GM23338 (cell line): ENCODE measurements around the gene PRSS8. TPM values are rescaled to one million over a fixed set of nuclear protein-coding genes. Genes with fewer than 3 reads are reported as not detected.

Source experiments
- ATAC-seq: fragments of 200-7000 bp; cut with Tn5 transposase; 3 replicates; pipeline ENCODE4 v1.9.1; 2020
- DNase-seq: peaks from one replicate; pipeline ENCODE4 v3.0.0-alpha.2; 2015; ENCODE audit warnings: low spot score
- H2AFZ ChIP-seq: fragments of 200-600 bp; sonication (generic); 2 replicates; pipeline ENCODE4 v1.8.0; 2016; ENCODE audit warnings: antibody characterized with exemption, mild to moderate bottlenecking, moderate library complexity
- H3F3A ChIP-seq: fragments of 200-600 bp; sonication (generic); replicated peaks from 2 replicates; pipeline ENCODE4 v1.8.0; 2017; ENCODE audit warnings: antibody characterized with exemption, mixed run types, low read depth
- H3K27ac ChIP-seq: fragments of 200-600 bp; sonication (generic); 2 replicates; pipeline ENCODE4 v1.6.1; 2016; ENCODE audit warnings: low read depth
- H3K27me3 ChIP-seq: fragments of 200-600 bp; sonication (generic); 2 replicates; pipeline ENCODE4 v1.8.0; 2016; ENCODE audit warnings: mild to moderate bottlenecking, mixed run types, moderate library complexity; ENCODE audit not compliant: insufficient read depth
- H3K36me3 ChIP-seq: fragments of 200-600 bp; sonication (generic); 2 replicates; pipeline ENCODE4 v1.8.0; 2016; ENCODE audit warnings: mild to moderate bottlenecking; ENCODE audit not compliant: insufficient read depth
- H3K4me1 ChIP-seq: fragments of 200-600 bp; sonication (generic); 2 replicates; pipeline ENCODE4 v1.8.0; 2016; ENCODE audit warnings: mild to moderate bottlenecking, moderate library complexity; ENCODE audit not compliant: insufficient read depth
- H3K4me2 ChIP-seq: fragments of 200-600 bp; sonication (generic); 2 replicates; pipeline ENCODE4 v1.7.1; 2017; ENCODE audit warnings: mixed run types
- H3K4me3 ChIP-seq: fragments of 200-600 bp; sonication (generic); 2 replicates; pipeline ENCODE4 v1.6.1; 2016; ENCODE audit warnings: mixed run types
- H3K79me2 ChIP-seq: fragments of 200-600 bp; sonication (generic); replicated peaks from 2 replicates; pipeline ENCODE4 v1.8.0; 2017; ENCODE audit warnings: mild to moderate bottlenecking; ENCODE audit not compliant: insufficient read depth
- H3K9me2 ChIP-seq: fragments of 200-600 bp; sonication (generic); 2 replicates; pipeline ENCODE4 v1.8.0; 2017; ENCODE audit not compliant: insufficient read depth
- H4K20me1 ChIP-seq: fragments of 200-600 bp; sonication (generic); replicated peaks from 2 replicates; pipeline ENCODE4 v1.8.0; 2017; ENCODE audit warnings: mild to moderate bottlenecking; ENCODE audit not compliant: insufficient read depth
- H3K27ac Mint-ChIP-seq: 2 replicates; pipeline ENCODE4 v1.8.0; 2020; ENCODE audit warnings: inconsistent platforms, mild to moderate bottlenecking, moderate library complexity, mixed read lengths
- H3K27me3 Mint-ChIP-seq: 3 replicates; pipeline ENCODE4 v1.8.0; 2022; ENCODE audit warnings: low read depth, mild to moderate bottlenecking, moderate library complexity, mixed read lengths, inconsistent platforms; ENCODE audit not compliant: insufficient read depth, poor library complexity
- H3K36me3 Mint-ChIP-seq: 3 replicates; pipeline ENCODE4 v1.8.0; 2021; ENCODE audit warnings: low read depth, mild to moderate bottlenecking, inconsistent platforms, moderate library complexity, mixed read lengths
- H3K4me1 Mint-ChIP-seq: 3 replicates; pipeline ENCODE4 v1.8.0; 2020; ENCODE audit warnings: mild to moderate bottlenecking, inconsistent platforms, mixed read lengths
- H3K4me3 Mint-ChIP-seq: 3 replicates; pipeline ENCODE4 v1.8.0; 2021; ENCODE audit warnings: moderate library complexity, mild to moderate bottlenecking, inconsistent platforms, mixed read lengths
- H3K9me3 Mint-ChIP-seq: 3 replicates; pipeline ENCODE4 v1.8.0; 2020; ENCODE audit warnings: moderate library complexity, mild to moderate bottlenecking, inconsistent platforms, mixed read lengths
- CREB1 ChIP-seq: fragments of 250-450 bp; sonication (Bioruptor Pico); IDR thresholded peaks from 2 replicates; pipeline ENCODE4 v1.5.0; 2020; ENCODE audit warnings: low read depth, mild to moderate bottlenecking, moderate library complexity
- EZH2 ChIP-seq: fragments of 200-600 bp; sonication (generic); IDR thresholded peaks from one replicate; pipeline ENCODE4 v1.8.0; 2017; ENCODE audit warnings: antibody characterized with exemption, mild to moderate bottlenecking, low read depth; ENCODE audit not compliant: unreplicated experiment
- EZH2phosphoT487 ChIP-seq: fragments of 200-600 bp; sonication (generic); IDR thresholded peaks from one replicate; pipeline ENCODE4 v1.8.1; 2018; ENCODE audit warnings: antibody characterized with exemption; ENCODE audit not compliant: unreplicated experiment
- JUNB ChIP-seq: IDR thresholded peaks from one replicate; pipeline ENCODE4 v1.6.1; 2016; ENCODE audit warnings: antibody characterized with exemption; ENCODE audit not compliant: unreplicated experiment
- NANOG ChIP-seq: IDR thresholded peaks from 2 replicates; pipeline ENCODE4 v1.6.1; 2016; ENCODE audit warnings: antibody characterized with exemption, borderline replicate concordance
- POLR2AphosphoS5 ChIP-seq: IDR thresholded peaks from 2 replicates; pipeline ENCODE4 v1.6.1; 2016; ENCODE audit warnings: antibody characterized with exemption, low read depth
- STAT1 ChIP-seq: IDR thresholded peaks from one replicate; pipeline ENCODE4 v1.6.1; 2016; ENCODE audit warnings: antibody characterized with exemption; ENCODE audit not compliant: unreplicated experiment
- ZNF331 ChIP-seq: fragments of 250-450 bp; sonication (Bioruptor Pico); IDR thresholded peaks from 2 replicates; pipeline ENCODE4 v1.5.0; 2020; ENCODE audit warnings: low read depth, mild to moderate bottlenecking, moderate library complexity
- polyA plus RNA-seq: library from polyadenylated mRNA; unstranded; fragments of >200 nt; fragmentation: Nextera tagmentation; extraction: Ambion mirVana; gene quantifications from 2 replicates; pipeline ENCODE4 v1.2.1, GENCODE V29; 2016
- total RNA-seq: library from RNA; depleted of rRNA; stranded (reverse); fragments of >200 nt; shearing (Covaris generic); gene quantifications from 2 replicates; pipeline ENCODE4 v1.2.3, GENCODE V29; 2014
- TF ChIP-seq, protein P1 (sequence below), 2 experiments: fragments of 200-600 bp in 1 of 2; sonication (generic) in 1 of 2; conservative IDR thresholded peaks; 2 replicates each; pipeline versions ENCODE4 v1.5.1 to v1.6.1; 2016 to 2017; ENCODE audit warnings: antibody characterized with exemption in 2 of 2, low read depth in 2 of 2, mild to moderate bottlenecking in 2 of 2, moderate library complexity in 1 of 2
- TF ChIP-seq, protein P2 (sequence below): IDR thresholded peaks from one replicate; pipeline ENCODE4 v1.6.1; 2018; ENCODE audit warnings: antibody characterized with exemption; ENCODE audit not compliant: unreplicated experiment
- TF ChIP-seq, protein P3 (sequence below): fragments of 250-450 bp; sonication (Bioruptor Pico); IDR thresholded peaks from 2 replicates; pipeline ENCODE4 v1.5.0; 2020; ENCODE audit warnings: mild to moderate bottlenecking, moderate library complexity

Gene PRSS8
- total and polyA plus RNA-seq, 2 experiments from 2014 or later = 65.3 to 75.9 TPM

DNA sequence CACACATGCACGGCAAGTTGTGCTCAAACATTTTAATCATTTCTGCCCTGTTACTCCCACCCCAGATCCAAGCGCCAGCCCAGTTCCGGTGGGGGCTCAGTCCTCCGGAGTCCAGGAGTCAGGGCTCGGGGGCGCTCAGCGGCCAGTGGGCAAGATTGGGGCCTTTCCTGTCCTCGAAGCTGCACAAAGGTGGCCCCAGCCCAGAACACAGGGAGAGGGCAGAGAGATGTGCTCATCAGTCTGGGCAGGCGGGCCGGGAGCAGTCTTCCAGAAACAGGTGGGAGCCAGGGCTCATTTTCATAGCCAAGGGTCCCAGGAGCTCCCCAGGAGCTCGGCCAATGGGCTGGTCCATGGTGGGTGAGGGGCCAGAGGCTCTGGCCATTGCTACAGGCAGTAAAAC is 4.1 kb downstream of the PRSS8 start:
- H4K20me1 ChIP-seq = no peaks in the 10 kb centered on the region; the same call in 1 of the 2 replicates
- H3K27ac ChIP-seq = peak overlapping the region; percentile 84
- no peaks in the 10 kb centered on the region for H3K9me2 ChIP-seq
- H3K4me3 ChIP-seq = no peak overlapping the region
- H3K27me3 ChIP-seq = no peaks in the 10 kb centered on the region
- DNase-seq (no peak), ATAC-seq (no peak)
- H3F3A ChIP-seq = no peaks in the 10 kb centered on the region; the same call in 1 of the 2 replicates
- Mint-ChIP-seq H3K4me1 (peaks cover 51% of the 10 kb centered on the region), H3K27me3 (peaks cover 23% of the 10 kb centered on the region), H3K4me3 (peak overlapping the region; percentile 33), H3K27ac (peak overlapping the region; percentile 98), H3K36me3 (peaks cover 45% of the 10 kb centered on the region), H3K9me3 (peaks cover under 1% of the 10 kb centered on the region; the same call in 1 of the 3 replicates)
- no peak for TF ChIP-seq STAT1
- TF ChIP-seq, protein P1, sequence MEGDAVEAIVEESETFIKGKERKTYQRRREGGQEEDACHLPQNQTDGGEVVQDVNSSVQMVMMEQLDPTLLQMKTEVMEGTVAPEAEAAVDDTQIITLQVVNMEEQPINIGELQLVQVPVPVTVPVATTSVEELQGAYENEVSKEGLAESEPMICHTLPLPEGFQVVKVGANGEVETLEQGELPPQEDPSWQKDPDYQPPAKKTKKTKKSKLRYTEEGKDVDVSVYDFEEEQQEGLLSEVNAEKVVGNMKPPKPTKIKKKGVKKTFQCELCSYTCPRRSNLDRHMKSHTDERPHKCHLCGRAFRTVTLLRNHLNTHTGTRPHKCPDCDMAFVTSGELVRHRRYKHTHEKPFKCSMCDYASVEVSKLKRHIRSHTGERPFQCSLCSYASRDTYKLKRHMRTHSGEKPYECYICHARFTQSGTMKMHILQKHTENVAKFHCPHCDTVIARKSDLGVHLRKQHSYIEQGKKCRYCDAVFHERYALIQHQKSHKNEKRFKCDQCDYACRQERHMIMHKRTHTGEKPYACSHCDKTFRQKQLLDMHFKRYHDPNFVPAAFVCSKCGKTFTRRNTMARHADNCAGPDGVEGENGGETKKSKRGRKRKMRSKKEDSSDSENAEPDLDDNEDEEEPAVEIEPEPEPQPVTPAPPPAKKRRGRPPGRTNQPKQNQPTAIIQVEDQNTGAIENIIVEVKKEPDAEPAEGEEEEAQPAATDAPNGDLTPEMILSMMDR (conservative IDR thresholded peaks at IDR 0.05; ENCODE audit: low read depth in 2 of 2) = no peak
- TF ChIP-seq NANOG = no peak
- TF ChIP-seq, protein P2, sequence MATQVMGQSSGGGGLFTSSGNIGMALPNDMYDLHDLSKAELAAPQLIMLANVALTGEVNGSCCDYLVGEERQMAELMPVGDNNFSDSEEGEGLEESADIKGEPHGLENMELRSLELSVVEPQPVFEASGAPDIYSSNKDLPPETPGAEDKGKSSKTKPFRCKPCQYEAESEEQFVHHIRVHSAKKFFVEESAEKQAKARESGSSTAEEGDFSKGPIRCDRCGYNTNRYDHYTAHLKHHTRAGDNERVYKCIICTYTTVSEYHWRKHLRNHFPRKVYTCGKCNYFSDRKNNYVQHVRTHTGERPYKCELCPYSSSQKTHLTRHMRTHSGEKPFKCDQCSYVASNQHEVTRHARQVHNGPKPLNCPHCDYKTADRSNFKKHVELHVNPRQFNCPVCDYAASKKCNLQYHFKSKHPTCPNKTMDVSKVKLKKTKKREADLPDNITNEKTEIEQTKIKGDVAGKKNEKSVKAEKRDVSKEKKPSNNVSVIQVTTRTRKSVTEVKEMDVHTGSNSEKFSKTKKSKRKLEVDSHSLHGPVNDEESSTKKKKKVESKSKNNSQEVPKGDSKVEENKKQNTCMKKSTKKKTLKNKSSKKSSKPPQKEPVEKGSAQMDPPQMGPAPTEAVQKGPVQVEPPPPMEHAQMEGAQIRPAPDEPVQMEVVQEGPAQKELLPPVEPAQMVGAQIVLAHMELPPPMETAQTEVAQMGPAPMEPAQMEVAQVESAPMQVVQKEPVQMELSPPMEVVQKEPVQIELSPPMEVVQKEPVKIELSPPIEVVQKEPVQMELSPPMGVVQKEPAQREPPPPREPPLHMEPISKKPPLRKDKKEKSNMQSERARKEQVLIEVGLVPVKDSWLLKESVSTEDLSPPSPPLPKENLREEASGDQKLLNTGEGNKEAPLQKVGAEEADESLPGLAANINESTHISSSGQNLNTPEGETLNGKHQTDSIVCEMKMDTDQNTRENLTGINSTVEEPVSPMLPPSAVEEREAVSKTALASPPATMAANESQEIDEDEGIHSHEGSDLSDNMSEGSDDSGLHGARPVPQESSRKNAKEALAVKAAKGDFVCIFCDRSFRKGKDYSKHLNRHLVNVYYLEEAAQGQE = no peak
- TF ChIP-seq CREB1 (CRISPR knock-in tag) = no peak
- TF ChIP-seq ZNF331 (CRISPR knock-in tag) = no peak
- TF ChIP-seq, protein P3, sequence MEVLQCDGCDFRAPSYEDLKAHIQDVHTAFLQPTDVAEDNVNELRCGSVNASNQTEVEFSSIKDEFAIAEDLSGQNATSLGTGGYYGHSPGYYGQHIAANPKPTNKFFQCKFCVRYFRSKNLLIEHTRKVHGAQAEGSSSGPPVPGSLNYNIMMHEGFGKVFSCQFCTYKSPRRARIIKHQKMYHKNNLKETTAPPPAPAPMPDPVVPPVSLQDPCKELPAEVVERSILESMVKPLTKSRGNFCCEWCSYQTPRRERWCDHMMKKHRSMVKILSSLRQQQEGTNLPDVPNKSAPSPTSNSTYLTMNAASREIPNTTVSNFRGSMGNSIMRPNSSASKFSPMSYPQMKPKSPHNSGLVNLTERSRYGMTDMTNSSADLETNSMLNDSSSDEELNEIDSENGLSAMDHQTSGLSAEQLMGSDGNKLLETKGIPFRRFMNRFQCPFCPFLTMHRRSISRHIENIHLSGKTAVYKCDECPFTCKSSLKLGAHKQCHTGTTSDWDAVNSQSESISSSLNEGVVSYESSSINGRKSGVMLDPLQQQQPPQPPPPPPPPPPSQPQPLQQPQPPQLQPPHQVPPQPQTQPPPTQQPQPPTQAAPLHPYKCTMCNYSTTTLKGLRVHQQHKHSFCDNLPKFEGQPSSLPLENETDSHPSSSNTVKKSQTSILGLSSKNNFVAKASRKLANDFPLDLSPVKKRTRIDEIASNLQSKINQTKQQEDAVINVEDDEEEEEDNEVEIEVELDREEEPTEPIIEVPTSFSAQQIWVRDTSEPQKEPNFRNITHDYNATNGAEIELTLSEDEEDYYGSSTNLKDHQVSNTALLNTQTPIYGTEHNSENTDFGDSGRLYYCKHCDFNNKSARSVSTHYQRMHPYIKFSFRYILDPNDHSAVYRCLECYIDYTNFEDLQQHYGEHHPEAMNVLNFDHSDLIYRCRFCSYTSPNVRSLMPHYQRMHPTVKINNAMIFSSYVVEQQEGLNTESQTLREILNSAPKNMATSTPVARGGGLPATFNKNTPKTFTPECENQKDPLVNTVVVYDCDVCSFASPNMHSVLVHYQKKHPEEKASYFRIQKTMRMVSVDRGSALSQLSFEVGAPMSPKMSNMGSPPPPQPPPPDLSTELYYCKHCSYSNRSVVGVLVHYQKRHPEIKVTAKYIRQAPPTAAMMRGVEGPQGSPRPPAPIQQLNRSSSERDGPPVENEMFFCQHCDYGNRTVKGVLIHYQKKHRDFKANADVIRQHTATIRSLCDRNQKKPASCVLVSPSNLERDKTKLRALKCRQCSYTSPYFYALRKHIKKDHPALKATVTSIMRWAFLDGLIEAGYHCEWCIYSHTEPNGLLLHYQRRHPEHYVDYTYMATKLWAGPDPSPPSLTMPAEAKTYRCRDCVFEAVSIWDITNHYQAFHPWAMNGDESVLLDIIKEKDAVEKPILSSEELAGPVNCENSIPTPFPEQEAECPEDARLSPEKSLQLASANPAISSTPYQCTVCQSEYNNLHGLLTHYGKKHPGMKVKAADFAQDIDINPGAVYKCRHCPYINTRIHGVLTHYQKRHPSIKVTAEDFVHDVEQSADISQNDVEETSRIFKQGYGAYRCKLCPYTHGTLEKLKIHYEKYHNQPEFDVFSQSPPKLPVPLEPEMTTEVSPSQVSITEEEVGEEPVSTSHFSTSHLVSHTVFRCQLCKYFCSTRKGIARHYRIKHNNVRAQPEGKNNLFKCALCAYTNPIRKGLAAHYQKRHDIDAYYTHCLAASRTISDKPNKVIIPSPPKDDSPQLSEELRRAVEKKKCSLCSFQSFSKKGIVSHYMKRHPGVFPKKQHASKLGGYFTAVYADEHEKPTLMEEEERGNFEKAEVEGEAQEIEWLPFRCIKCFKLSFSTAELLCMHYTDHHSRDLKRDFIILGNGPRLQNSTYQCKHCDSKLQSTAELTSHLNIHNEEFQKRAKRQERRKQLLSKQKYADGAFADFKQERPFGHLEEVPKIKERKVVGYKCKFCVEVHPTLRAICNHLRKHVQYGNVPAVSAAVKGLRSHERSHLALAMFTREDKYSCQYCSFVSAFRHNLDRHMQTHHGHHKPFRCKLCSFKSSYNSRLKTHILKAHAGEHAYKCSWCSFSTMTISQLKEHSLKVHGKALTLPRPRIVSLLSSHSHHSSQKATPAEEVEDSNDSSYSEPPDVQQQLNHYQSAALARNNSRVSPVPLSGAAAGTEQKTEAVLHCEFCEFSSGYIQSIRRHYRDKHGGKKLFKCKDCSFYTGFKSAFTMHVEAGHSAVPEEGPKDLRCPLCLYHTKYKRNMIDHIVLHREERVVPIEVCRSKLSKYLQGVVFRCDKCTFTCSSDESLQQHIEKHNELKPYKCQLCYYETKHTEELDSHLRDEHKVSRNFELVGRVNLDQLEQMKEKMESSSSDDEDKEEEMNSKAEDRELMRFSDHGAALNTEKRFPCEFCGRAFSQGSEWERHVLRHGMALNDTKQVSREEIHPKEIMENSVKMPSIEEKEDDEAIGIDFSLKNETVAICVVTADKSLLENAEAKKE (CRISPR knock-in tag) = no peak
- TF ChIP-seq POLR2AphosphoS5 = no peak
- TF ChIP-seq EZH2 = no peak
- no peak for TF ChIP-seq EZH2phosphoT487
- no peak for TF ChIP-seq JUNB
- H3K79me2 ChIP-seq = peaks cover 8% of the 10 kb centered on the region; the same call in 1 of the 2 replicates
- H2AFZ ChIP-seq = no peak overlapping the region
- H3K36me3 ChIP-seq = peaks cover 9% of the 10 kb centered on the region
- peaks cover 28% of the 10 kb centered on the region for H3K4me1 ChIP-seq
- H3K4me2 ChIP-seq = 0 out of 2 replicates have a peak overlapping the region, but pooled peaks have one; percentile 51
